T-cell (primary cell): ENCODE data around the gene CD2. TPM values are rescaled to one million over a fixed set of nuclear protein-coding genes. Genes with fewer than 3 reads are reported as not detected.
A peak's percentile ranks its signal among the peaks of the same experiment; 100 is the strongest.

ENCODE experiments used
- ATAC-seq, 4 experiments: fragments of 200-7000 bp in 3 of 4; fragments of 150-1000 bp in 1 of 4; cut with Tn5 transposase; replicated peaks in 1 of 4; 1 replicate in 3 of 4; 2 replicates in 1 of 4; pipeline ENCODE4 v1.10.0; 2021; ENCODE audit warnings: moderate library complexity in 3 of 4, mild to moderate bottlenecking in 2 of 4, moderate number of reproducible peaks in 1 of 4
- CTCF ChIA-PET, 2 donors: fragments of 300-600 bp; sonication (Branson Sonifier 250); formaldehyde crosslinking; loops; one replicate each; lab custom pipeline; 2022; ENCODE audit warnings: antibody characterized with exemption in 2 of 2; lab: Charles Lee
- POLR2A ChIA-PET, 2 donors: fragments of 300-600 bp; sonication (Branson Sonifier 250); formaldehyde crosslinking; loops; one replicate each; lab custom pipeline; 2022; ENCODE audit warnings: antibody characterized with exemption in 2 of 2; lab: Charles Lee
- DNase-seq, 35 experiments: peaks; one replicate each; pipeline versions ENCODE4 v3.0.0 to v3.0.0-alpha.2; 2013 to 2023
- H3K27ac ChIP-seq: one replicate; pipeline ENCODE4 v1.5.1; 2013; ENCODE audit warnings: low read length
- H3K27me3 ChIP-seq, 2 experiments: replicated peaks in 1 of 2; 1 replicate in 1 of 2; 2 replicates in 1 of 2; pipeline versions ENCODE4 v1.6.1 to v1.7.0; 2013; ENCODE audit warnings: low read length in 1 of 2, mixed read lengths in 1 of 2; ENCODE audit not compliant: control insufficient read depth in 2 of 2, insufficient read depth in 2 of 2; ENCODE audit errors: extremely low read depth in 1 of 2
- H3K36me3 ChIP-seq, 2 donors: 1 replicate in 1 of 2; 2 replicates in 1 of 2; pipeline versions ENCODE4 v1.6.1 to v1.7.0; 2013; ENCODE audit warnings: low read length in 1 of 2; ENCODE audit not compliant: control insufficient read depth in 2 of 2, insufficient read depth in 1 of 2; ENCODE audit errors: extremely low read depth in 1 of 2
- H3K4me1 ChIP-seq, 2 experiments: 1 replicate in 1 of 2; 2 replicates in 1 of 2; pipeline versions ENCODE4 v1.6.1 to v1.7.0; 2013; ENCODE audit warnings: low read length in 2 of 2, mixed read lengths in 1 of 2; ENCODE audit not compliant: insufficient read depth in 2 of 2, control insufficient read depth in 1 of 2; ENCODE audit errors: extremely low read depth in 1 of 2
- H3K4me3 ChIP-seq, 2 donors: 1 replicate in 1 of 2; 2 replicates in 1 of 2; pipeline versions ENCODE4 v1.5.1 to v1.7.0; 2013; ENCODE audit warnings: mild to moderate bottlenecking in 2 of 2, low read length in 1 of 2, moderate library complexity in 1 of 2; ENCODE audit not compliant: control insufficient read depth in 1 of 2; ENCODE audit errors: extremely low read depth in 1 of 2
- H3K9me3 ChIP-seq: 2 replicates; pipeline ENCODE4 v1.7.0; 2013
- H3K27ac Mint-ChIP-seq, 2 donors: one replicate each; pipeline ENCODE4 v1.8.0; 2020 to 2021; ENCODE audit warnings: mild to moderate bottlenecking in 2 of 2, mixed read lengths in 2 of 2
- H3K27me3 Mint-ChIP-seq, 2 donors: one replicate each; pipeline ENCODE4 v1.8.0; 2021 to 2022; ENCODE audit warnings: mixed read lengths in 2 of 2
- H3K36me3 Mint-ChIP-seq: one replicate; pipeline ENCODE4 v1.8.0; 2021; ENCODE audit warnings: mixed read lengths
- H3K4me1 Mint-ChIP-seq, 3 donors: one replicate each; pipeline ENCODE4 v1.8.0; 2020 to 2022; ENCODE audit warnings: mixed read lengths in 3 of 3, mild to moderate bottlenecking in 1 of 3
- H3K4me3 Mint-ChIP-seq, 3 donors: one replicate each; pipeline ENCODE4 v1.8.0; 2020 to 2022; ENCODE audit warnings: mild to moderate bottlenecking in 3 of 3, mixed read lengths in 3 of 3, moderate library complexity in 3 of 3
- H3K9me3 Mint-ChIP-seq, 3 donors: one replicate each; pipeline ENCODE4 v1.8.0; 2020 to 2022; ENCODE audit warnings: mixed read lengths in 3 of 3
- WGBS: methylation state at CpG from one replicate; pipeline ENCODE4 v1.1.5; 2013; ENCODE audit warnings: missing lambda C conversion rate; ENCODE audit not compliant: insufficient coverage; 5-methylcytosine and 5-hydroxymethylcytosine counted together
- total RNA-seq, 35 experiments: library from RNA in 6 of 35; stranded (reverse) in 6 of 35; fragments of 120-200 nt in 1 of 35; gene quantifications; one replicate each; pipeline versions ENCODE4 v1.2.1 to v1.2.4 and lab custom pipeline; 2013 to 2026

Gene CD2
- total RNA-seq, 5 donors from 2014 or later (not counting 1 experiment from before 2014, with no cell fraction given), result 119 to 209 (median 158) TPM

- ChIA-PET CTCF (interaction anchor here (0.5 to 3.2 kb wide), 10 partner anchors 12 to 403 kb away, joined by 3 to 13 read pairs (median 4); partner anchors contain the start of gene TTF2 (in 1 of the 2)), POLR2A (no interaction called here)
- Histone ChIP-seq H3K4me1 (peaks cover 0 to 10% of the 10 kb centered on the region in 2 experiments), H3K9me3 (no peaks in the 10 kb centered on the region), H3K36me3 (no peaks in the 10 kb centered on the region), H3K27ac (no peak overlapping the region), H3K27me3 (no peaks in the 10 kb centered on the region), H3K4me3 (no peak overlapping the region)
- Mint-ChIP-seq H3K9me3 (no peaks in the 10 kb centered on the region), H3K4me3 (no peak overlapping the region), H3K36me3 (no peaks in the 10 kb centered on the region), H3K27me3 (no peaks in the 10 kb centered on the region), H3K27ac (no peak overlapping the region), H3K4me1 (peaks cover 10 to 18% (median 17%) of the 10 kb centered on the region in 3 donors)
- DNase-seq (no peak), ATAC-seq (no peak)
- WGBS, result 100% methylated on average over 3 of the region's 3 CpGs
Observed at GRCh38 chr1:116725798-116726197, 28.4 kb upstream of the CD2 start.

DNA sequence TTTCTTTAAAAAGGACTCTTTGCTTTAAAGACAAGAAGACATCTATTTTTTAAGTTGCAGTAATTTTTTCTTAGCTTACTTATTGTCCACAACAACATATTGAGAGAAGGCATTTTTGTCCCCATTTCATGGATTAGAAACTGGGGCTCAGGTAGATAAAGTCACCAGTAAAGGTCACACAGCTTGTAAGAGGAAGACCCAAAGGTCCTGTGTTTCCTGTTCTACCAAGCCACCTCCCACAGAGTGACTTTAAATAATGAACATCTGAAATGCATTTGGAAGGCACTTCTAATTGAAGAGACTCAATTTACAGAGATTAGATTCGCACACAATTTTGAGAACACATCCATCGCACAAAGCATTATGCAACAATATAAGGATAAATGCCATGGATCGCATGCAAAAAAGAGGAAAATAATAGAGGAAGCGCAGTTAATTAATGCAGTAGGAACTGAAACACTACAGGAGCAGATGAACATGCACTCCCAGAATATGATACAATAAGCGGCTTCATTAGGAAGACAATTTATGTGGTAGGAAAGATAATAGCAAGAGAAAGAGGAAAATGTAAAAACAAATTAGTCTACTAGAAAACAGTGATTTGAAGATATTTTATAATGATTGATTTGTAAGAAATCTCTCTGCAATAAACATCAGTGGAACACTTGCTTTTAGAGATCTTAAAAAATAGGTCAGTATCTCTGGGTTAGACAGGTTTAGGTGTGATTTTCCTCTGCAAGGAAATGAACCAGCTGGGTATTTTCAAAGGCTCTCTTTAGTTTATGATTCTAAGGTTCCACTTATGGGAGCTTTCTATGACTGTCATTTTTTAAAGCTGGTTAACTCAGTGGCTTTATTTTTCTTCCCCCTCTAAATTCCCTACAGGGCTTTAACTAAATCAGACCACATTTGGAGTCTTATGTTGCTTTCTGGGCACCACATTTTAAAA lies 27.1 kb upstream of the CD2 start:
- no peak overlapping the region for H3K27ac ChIP-seq
- H3K27ac Mint-ChIP-seq, result peak overlapping the region; percentile 3 to 7
- H3K4me3 ChIP-seq, result no peak overlapping the region
- no peaks in the 10 kb centered on the region for H3K36me3 ChIP-seq
- H3K4me3 Mint-ChIP-seq, result no peak overlapping the region
- DNase-seq, result no peak
- H3K4me1 ChIP-seq, result peaks cover 0 to 10% of the 10 kb centered on the region in 2 experiments
- POLR2A ChIA-PET, result interaction anchor here in 1 of 2 donors (1.2 kb wide), 1 partner anchor 11 kb away, joined by 3 read pairs; no protein-coding TSS in a partner anchor
- H3K27me3 ChIP-seq, result no peaks in the 10 kb centered on the region
- H3K27me3 Mint-ChIP-seq, result no peaks in the 10 kb centered on the region
- peaks cover 10 to 18% (median 17%) of the 10 kb centered on the region in 3 donors for H3K4me1 Mint-ChIP-seq
- no peak for ATAC-seq
- no CpG with 5 or more reads among the region's 5 CpGs for WGBS
- no peaks in the 10 kb centered on the region for H3K9me3 Mint-ChIP-seq
- no peaks in the 10 kb centered on the region for H3K36me3 Mint-ChIP-seq
- H3K9me3 ChIP-seq, result no peaks in the 10 kb centered on the region
- CTCF ChIA-PET, result interaction anchor here (0.6 to 3.2 kb wide), 10 partner anchors 10 to 402 kb away, joined by 3 to 13 read pairs (median 6); partner anchors contain the start of gene CD101 (in 1 of the 2)

DNA sequence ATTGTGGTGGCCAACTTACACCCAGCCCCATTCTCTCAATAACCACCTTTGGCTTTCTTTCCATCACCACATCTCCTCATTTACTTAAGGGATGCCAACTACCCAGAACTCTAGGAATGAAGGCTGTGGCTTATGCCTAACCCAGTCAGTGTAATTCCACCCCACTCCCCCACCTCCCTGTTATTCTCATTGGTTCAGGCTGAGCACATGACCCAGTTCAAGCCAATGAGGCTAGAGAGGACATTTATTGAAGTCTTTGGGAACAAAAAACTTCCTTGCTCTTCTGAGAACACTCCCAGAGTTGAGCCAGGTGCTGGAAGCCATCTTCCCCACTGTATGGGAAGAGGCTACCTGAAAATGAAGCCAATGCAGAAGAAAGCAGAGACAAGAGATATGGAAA lies 22.8 kb upstream of the CD2 start:
- no peak overlapping the region for H3K27ac Mint-ChIP-seq
- CTCF ChIA-PET, result interaction anchor here in 1 of 2 donors (1.2 kb wide), 1 partner anchor 8 kb away, joined by 3 read pairs; no protein-coding TSS in a partner anchor

DNA sequence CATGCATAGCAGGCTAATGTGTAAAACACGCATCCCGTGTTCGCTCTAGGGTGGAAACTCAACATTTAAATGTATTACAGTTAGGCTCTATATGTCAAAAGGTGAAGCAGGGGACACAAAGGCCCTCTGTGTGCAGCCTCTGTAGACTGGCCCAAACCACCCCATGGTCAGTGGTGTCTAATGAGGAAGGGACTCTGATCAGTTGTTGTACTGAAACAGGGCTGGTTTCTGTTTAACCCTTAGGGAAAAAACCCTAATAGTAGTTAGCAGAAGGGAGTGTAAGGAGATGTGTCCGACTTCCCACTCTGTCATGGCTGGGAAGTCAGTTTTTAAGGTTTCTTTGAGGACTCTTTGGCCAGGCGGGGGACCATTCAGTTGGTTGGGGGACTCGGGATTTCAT lies 21.5 kb upstream of the CD2 start:
- Histone ChIP-seq H3K4me1 (peaks cover 3 to 10% of the 10 kb centered on the region in 2 experiments), H3K27ac (no peak overlapping the region), H3K27me3 (no peaks in the 10 kb centered on the region), H3K4me3 (no peak overlapping the region), H3K36me3 (no peaks in the 10 kb centered on the region), H3K9me3 (no peaks in the 10 kb centered on the region)
- ATAC-seq (no peak), DNase-seq (no peak)
- CTCF ChIA-PET, result interaction anchor here (0.8 to 1.4 kb wide), 3 partner anchors 9 to 202 kb away, joined by 3 read pairs; no protein-coding TSS in a partner anchor
- Mint-ChIP-seq H3K27me3 (no peaks in the 10 kb centered on the region), H3K4me3 (no peak overlapping the region), H3K36me3 (no peaks in the 10 kb centered on the region), H3K27ac (no peak overlapping the region), H3K9me3 (no peaks in the 10 kb centered on the region), H3K4me1 (peaks cover 10 to 11% (median 10%) of the 10 kb centered on the region in 3 donors)
- WGBS, result no CpG with 5 or more reads among the region's 6 CpGs
- POLR2A ChIA-PET, result no interaction called here

More for the DNA sequence above, 22.8 kb upstream of the CD2 start:
- no peak for DNase-seq
- H3K4me3 ChIP-seq, result no peak overlapping the region
- H3K27me3 ChIP-seq, result no peaks in the 10 kb centered on the region
- POLR2A ChIA-PET, result no interaction called here
- Mint-ChIP-seq H3K36me3 (no peaks in the 10 kb centered on the region), H3K4me3 (no peak overlapping the region), H3K9me3 (no peaks in the 10 kb centered on the region), H3K4me1 (peaks cover 10 to 12% (median 11%) of the 10 kb centered on the region in 3 donors), H3K27me3 (no peaks in the 10 kb centered on the region)
- ATAC-seq, result no peak
- peaks cover 0 to 8% of the 10 kb centered on the region in 2 experiments for H3K4me1 ChIP-seq
- H3K9me3 ChIP-seq, result no peaks in the 10 kb centered on the region
- H3K36me3 ChIP-seq, result no peaks in the 10 kb centered on the region
- H3K27ac ChIP-seq, result no peak overlapping the region

DNA sequence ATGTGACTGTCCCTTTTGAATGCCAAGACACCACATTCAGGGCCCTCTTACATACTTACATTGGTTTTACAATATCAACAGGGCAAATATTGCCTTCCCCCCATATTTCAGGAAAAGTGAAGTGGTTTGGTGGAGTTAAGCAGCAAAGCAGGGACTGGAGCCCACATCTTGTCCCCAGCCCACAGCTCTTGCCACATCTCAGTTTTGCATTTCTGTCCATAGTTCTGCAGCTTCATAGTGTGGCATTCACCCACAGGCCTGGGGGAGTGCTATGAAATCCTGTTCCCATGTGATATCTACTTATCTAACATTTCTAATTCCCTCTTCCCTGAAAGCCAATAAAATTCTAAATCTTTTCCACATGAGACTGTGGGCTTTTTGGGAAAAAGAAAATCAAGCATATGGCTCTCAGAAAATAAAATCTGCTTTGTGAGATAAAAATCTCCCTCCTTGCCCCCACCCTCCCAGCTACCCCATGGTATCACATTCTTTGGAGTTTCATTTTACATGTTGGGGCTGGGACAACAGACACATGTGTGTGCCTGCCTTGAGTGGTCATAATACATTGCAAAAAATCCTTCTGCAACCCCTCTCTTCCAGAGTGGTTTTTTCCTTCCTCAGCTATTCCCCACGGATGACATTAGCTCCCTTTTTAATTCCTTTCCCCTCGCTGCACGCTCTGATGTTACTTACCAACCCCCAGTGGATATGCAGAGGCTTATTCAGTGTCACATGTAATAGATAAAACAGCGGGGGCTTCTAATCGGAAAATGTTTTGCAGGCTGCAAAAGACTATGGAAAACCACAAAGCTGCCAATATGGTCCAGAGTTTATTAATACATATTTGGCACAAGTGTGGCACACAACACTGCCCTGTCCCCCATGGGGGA lies 20.5 kb upstream of the CD2 start:
- H3K27ac Mint-ChIP-seq, result no peak overlapping the region
- Histone ChIP-seq H3K9me3 (no peaks in the 10 kb centered on the region), H3K27me3 (no peaks in the 10 kb centered on the region), H3K27ac (no peak overlapping the region), H3K36me3 (no peaks in the 10 kb centered on the region), H3K4me1 (peaks cover 12 to 20% of the 10 kb centered on the region in 2 experiments), H3K4me3 (no peak overlapping the region)
- no peak overlapping the region for H3K4me3 Mint-ChIP-seq
- DNase-seq, result no peak
- 83% methylated on average over 2 of the region's 5 CpGs for WGBS
- no peaks in the 10 kb centered on the region for H3K36me3 Mint-ChIP-seq
- POLR2A ChIA-PET, result interaction anchor here (0.5 to 0.9 kb wide), 3 partner anchors 66 to 327 kb away, joined by 3 read pairs; partner anchors contain the start of gene TTF2 (in 1 of the 2)
- no peaks in the 10 kb centered on the region for H3K9me3 Mint-ChIP-seq
- H3K27me3 Mint-ChIP-seq, result no peaks in the 10 kb centered on the region
- CTCF ChIA-PET, result interaction anchor here (0.6 to 1.4 kb wide), 11 partner anchors 9 to 1017 kb away, joined by 3 to 4 read pairs (median 3); no protein-coding TSS in a partner anchor
- H3K4me1 Mint-ChIP-seq, result peaks cover 20% of the 10 kb centered on the region in 3 donors
- ATAC-seq, result no peak
